ENCODE data around the gene IL23A. TPM values are rescaled to one million over a fixed set of nuclear protein-coding genes. Genes with fewer than 3 reads are reported as not detected.

IL23A gene, protein sequence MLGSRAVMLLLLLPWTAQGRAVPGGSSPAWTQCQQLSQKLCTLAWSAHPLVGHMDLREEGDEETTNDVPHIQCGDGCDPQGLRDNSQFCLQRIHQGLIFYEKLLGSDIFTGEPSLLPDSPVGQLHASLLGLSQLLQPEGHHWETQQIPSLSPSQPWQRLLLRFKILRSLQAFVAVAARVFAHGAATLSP
- total RNA-seq (2013; cell fraction: nucleolus; rRNA removed) = 2.9 and 3.3 TPM in 2 replicates
- total RNA-seq (2014; rRNA removed) (4.2 and 5.7 TPM in 2 replicates), total RNA-seq (2014; rRNA removed; fragmentation: Illumina TruSeq; extraction: Trizol) (4.7 and 5.6 TPM in 2 replicates), total RNA-seq (2021) (4.3 and 4.7 TPM in 2 replicates), polyA plus RNA-seq (2011; rRNA removed) (3.3 and 4.0 TPM in 2 replicates), polyA plus RNA-seq (2014; fragmentation: Illumina TruSeq; extraction: Trizol) (1.6 and 5.7 TPM in 2 replicates), polyA plus RNA-seq (2014; fragmentation: Nextera tagmentation; extraction: Ambion mirVana) (10 to 100 TPM in 1 of 2 experiments, 1 to 10 TPM in 1; 7.7 to 11.1 TPM), polyA plus RNA-seq (2014; rRNA removed) (9.9 and 10.8 TPM in 2 replicates), polyA plus RNA-seq (2016; fragmentation: Nextera tagmentation; extraction: Ambion mirVana) (1 to 10 TPM; 4.4 to 5.6 TPM), polyA minus RNA-seq (2011; rRNA and poly(A)+ RNA removed) (1.3 TPM in 1 of 2 replicates, not detected in the other), Bru-seq, nascent RNA (percentile 84 among the genes with signal in this experiment), BruChase-seq, experiment 1, labeled RNA remaining after a 6-hour chase (percentile 82 among the genes with signal in this experiment), BruChase-seq, experiment 2, labeled RNA remaining after a 2-hour chase (percentile 88 among the genes with signal in this experiment)
- polyA plus RNA-seq (2011; ENCODE audit: low read depth) = 5.7 TPM
- 3.0 and 3.3 TPM in 2 replicates for polyA plus RNA-seq (2011; cell fraction: cytosol; rRNA removed)
- 2.2 and 3.0 TPM in 2 replicates for polyA plus RNA-seq (2011; cell fraction: nucleus; rRNA removed)
- polyA plus RNA-seq (2012) = 6.0 and 6.3 TPM in 2 replicates
- polyA minus RNA-seq (2011; cell fraction: cytosol; rRNA and poly(A)+ RNA removed) = 0.94 and 1.2 TPM in 2 replicates
- 0.48 and 2.1 TPM in 2 replicates for polyA minus RNA-seq (2011; cell fraction: nucleus; rRNA and poly(A)+ RNA removed)
- long read RNA-seq, experiment 1, partial matches to known transcripts = 0 of 2 reads
- long read RNA-seq, experiment 1, other reads (novel, unspliced or antisense) = 1 of 2 reads
- long read RNA-seq, experiment 2, partial matches to known transcripts = 1 of 5 reads
- long read RNA-seq, experiment 2, other reads (novel, unspliced or antisense) = 2 of 5 reads

DNA sequence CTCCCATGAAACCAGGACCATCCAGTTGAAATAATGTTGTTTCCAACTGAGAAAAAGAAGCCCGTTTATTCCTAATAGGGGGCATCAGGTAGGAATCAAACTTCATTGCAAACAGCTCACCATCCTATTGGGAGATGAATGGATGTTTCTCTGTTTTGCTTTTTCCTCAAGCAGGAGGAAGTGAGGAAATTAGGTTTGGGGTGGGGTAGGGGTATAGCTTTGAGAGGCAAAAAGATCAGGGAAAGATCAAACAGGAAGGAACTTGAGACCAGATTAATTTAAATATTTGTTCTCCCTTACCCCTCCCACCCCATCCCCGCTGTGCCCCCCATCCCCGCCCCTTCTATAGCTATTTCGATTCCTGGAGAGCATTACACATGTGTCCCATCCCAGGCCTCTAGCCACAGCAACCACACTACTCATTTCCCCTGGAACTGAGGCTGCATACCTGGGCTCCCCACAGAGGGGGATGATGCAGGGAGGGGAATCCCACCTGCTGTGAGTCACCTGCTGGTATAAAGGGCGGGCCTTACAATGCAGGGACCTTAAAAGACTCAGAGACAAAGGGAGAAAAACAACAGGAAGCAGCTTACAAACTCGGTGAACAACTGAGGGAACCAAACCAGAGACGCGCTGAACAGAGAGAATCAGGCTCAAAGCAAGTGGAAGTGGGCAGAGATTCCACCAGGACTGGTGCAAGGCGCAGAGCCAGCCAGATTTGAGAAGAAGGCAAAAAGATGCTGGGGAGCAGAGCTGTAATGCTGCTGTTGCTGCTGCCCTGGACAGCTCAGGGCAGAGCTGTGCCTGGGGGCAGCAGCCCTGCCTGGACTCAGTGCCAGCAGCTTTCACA lies at the start of gene IL23A:
Gene IL23A (plus strand): TSS at position 577 of the 850 bp plus-strand sequence. CDS start 161 bp downstream, at position 738.
- ATAC-seq = peak; percentile 63
- POLR2A ChIA-PET = interaction anchor here (0.6 to 11.4 kb wide), 13 partner anchors 10 to 1175 kb away, joined by 3 to 140 read pairs (median 3); partner anchors contain the start of genes APOF, CNPY2, SPRYD4 and STAT2
- H3K9ac ChIP-seq (ENCODE audit: control insufficient read depth, insufficient read depth, low read length) = peak within 1 kb of the TSS; percentile 64
- TF ChIP-seq BHLHE40 (IDR thresholded peaks at IDR 0.05; ENCODE audit: borderline replicate concordance in 1 of 2, low read depth in 2 of 2, low read length in 1 of 2) = peak; percentile 64 to 67; a peak in 2 of 4 replicates
- TF ChIP-seq BMI1 (IDR thresholded peaks at IDR 0.05; ENCODE audit: borderline replicate concordance) = no peak
- TF ChIP-seq, protein P1, sequence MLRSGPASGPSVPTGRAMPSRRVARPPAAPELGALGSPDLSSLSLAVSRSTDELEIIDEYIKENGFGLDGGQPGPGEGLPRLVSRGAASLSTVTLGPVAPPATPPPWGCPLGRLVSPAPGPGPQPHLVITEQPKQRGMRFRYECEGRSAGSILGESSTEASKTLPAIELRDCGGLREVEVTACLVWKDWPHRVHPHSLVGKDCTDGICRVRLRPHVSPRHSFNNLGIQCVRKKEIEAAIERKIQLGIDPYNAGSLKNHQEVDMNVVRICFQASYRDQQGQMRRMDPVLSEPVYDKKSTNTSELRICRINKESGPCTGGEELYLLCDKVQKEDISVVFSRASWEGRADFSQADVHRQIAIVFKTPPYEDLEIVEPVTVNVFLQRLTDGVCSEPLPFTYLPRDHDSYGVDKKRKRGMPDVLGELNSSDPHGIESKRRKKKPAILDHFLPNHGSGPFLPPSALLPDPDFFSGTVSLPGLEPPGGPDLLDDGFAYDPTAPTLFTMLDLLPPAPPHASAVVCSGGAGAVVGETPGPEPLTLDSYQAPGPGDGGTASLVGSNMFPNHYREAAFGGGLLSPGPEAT (IDR thresholded peaks at IDR 0.05; ENCODE audit: low read depth) = peak; percentile 55; the same call in 1 of the 2 replicates
- TF ChIP-seq MTA3 (IDR thresholded peaks at IDR 0.05; ENCODE audit: borderline replicate concordance, low read length) = no peak; the same call in 1 of the 2 replicates
- TF ChIP-seq HDGF (IDR thresholded peaks at IDR 0.05) = peak; percentile 63; the same call in 1 of the 2 replicates
- 0 out of 2 replicates have a peak, but pooled peaks have one; percentile 40 for TF ChIP-seq RB1 (IDR thresholded peaks at IDR 0.05; ENCODE audit: borderline replicate concordance)
- no peak for TF ChIP-seq PAX8 (IDR thresholded peaks at IDR 0.05)
- no peak for TF ChIP-seq MYB (IDR thresholded peaks at IDR 0.05; ENCODE audit: borderline replicate concordance, low read depth, low read length)
- peak; percentile 57; the same call in 1 of the 2 replicates for TF ChIP-seq POLR2AphosphoS5 (IDR thresholded peaks at IDR 0.05; ENCODE audit: low read length)
- TF ChIP-seq RAD21 (IDR thresholded peaks at IDR 0.05; ENCODE audit: insufficient read depth, low read depth, low read length) = no peak
- 0 out of 2 replicates have a peak, but pooled peaks have one; percentile 32 for TF ChIP-seq CBFB (IDR thresholded peaks at IDR 0.05; ENCODE audit: low read depth)
- TF ChIP-seq, protein P2, sequence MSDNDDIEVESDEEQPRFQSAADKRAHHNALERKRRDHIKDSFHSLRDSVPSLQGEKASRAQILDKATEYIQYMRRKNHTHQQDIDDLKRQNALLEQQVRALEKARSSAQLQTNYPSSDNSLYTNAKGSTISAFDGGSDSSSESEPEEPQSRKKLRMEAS (IDR thresholded peaks at IDR 0.05; ENCODE audit: low read depth, low read length) = no peak
- no peak for TF ChIP-seq STAT1 (conservative IDR thresholded peaks at IDR 0.05)
- no peak for TF ChIP-seq NR2C2 (IDR thresholded peaks at IDR 0.05; ENCODE audit: borderline replicate concordance, control insufficient read depth, insufficient read length, low read depth)
- no peak for TF ChIP-seq IRF4 (IDR thresholded peaks at IDR 0.05; ENCODE audit: low read depth, low read length)
- no peak for TF ChIP-seq YBX1 (IDR thresholded peaks at IDR 0.05)
- TF ChIP-seq CREM (IDR thresholded peaks at IDR 0.05; ENCODE audit: low read depth) = peak; percentile 62; the same call in 1 of the 2 replicates

More for the DNA sequence above, at the start of gene IL23A:
- RAD21 ChIA-PET (ENCODE audit: unreplicated experiment) = interaction anchor here (1.0 to 4.6 kb wide), 4 partner anchors 21 to 125 kb away, joined by 3 to 47 read pairs (median 8); partner anchors contain the start of gene STAT2
- BruUV-seq (replicated peaks) = TSS peak; percentile 76
- Histone ChIP-seq H2AFZ (ENCODE audit: control insufficient read depth, low read depth, low read length) (peak within 1 kb of the TSS; percentile 72), H3K4me2 (ENCODE audit: control insufficient read depth, insufficient read depth) (peak within 1 kb of the TSS; percentile 88), H3K27ac (ENCODE audit: control insufficient read depth, insufficient read depth) (peak within 1 kb of the TSS; percentile 89), H4K20me1 (ENCODE audit: control insufficient read depth, insufficient read depth) (no peaks in the 10 kb centered on the region), H3K4me1 (ENCODE audit: control insufficient read depth, insufficient read depth, low read length) (peaks cover 24% of the 10 kb centered on the region), H3K9me3 (replicated peaks; ENCODE audit: control insufficient read depth, insufficient read depth, low read length) (no peaks in the 10 kb centered on the region), H3K4me3 (peak within 1 kb of the TSS; percentile 40; the same call in 1 of the 2 replicates), H3K27me3 (replicated peaks in 1 of 2; ENCODE audit: control insufficient read depth in 2 of 2, insufficient read depth in 2 of 2, low read length in 1 of 2) (no peaks in the 10 kb centered on the region), H3K36me3 (ENCODE audit: control insufficient read depth in 2 of 2, insufficient read depth in 2 of 2, low read length in 1 of 2) (peaks cover 1 to 15% of the 10 kb centered on the region in 2 experiments; a peak in 3 of 4 replicates), H3K79me2 (ENCODE audit: control insufficient read depth, insufficient read depth, low read length) (peaks cover 1% of the 10 kb centered on the region; the same call in 1 of the 2 replicates)
- in situ Hi-C loops (cut with MboI) (no loop called here), intact Hi-C loops (cut with micrococcal nuclease; ENCODE audit: unreplicated experiment) (no loop called here)
- SMC1A ChIA-PET (ENCODE audit: uncharacterized antibody, unreplicated experiment) = interaction anchor here (0.6 to 2.9 kb wide), 5 partner anchors 21 to 323 kb away, joined by 3 to 28 read pairs (median 6); partner anchors contain the start of gene STAT2
- 6% methylated on average over 9 of the region's 9 CpGs for WGBS (ENCODE audit: insufficient coverage, insufficient replicate concordance, low lambda C conversion rate, missing lambda C conversion rate)
- DNase-seq (ENCODE audit: low read depth, low spot score) (peak; percentile 61), FAIRE-seq (peak; percentile 38)
- CTCF ChIA-PET = interaction anchor here (0.5 to 3.6 kb wide), 9 partner anchors 9 to 295 kb away, joined by 3 to 21 read pairs (median 3); partner anchors contain the start of genes ANKRD52, RNF41 and STAT2
